MCF 10A (cell line): ENCODE results near the gene PDE4D. TPM values are rescaled to one million over a fixed set of nuclear protein-coding genes. Genes with fewer than 3 reads are reported as not detected.

Source experiments
- BruUV-seq: library from RNA; stranded (reverse); fragments of 400-500 nt; replicated peaks from 2 replicates; lab custom pipeline; 2021; lab: Mats Ljungman, UMichigan
- CTCF ChIA-PET: fragments of 300-600 bp; sonication (Branson Sonifier 250); formaldehyde crosslinking; extraction: SDS; loops from one replicate; lab custom pipeline; 2021; ENCODE audit warnings: antibody characterized with exemption, inconsistent platforms; lab: Yijun Ruan, JAX
- POLR2A ChIA-PET: fragments of 300-600, 350-650 bp; sonication (Branson Sonifier 250); formaldehyde crosslinking; extraction: SDS; loops from one replicate; lab custom pipeline; 2020; ENCODE audit warnings: antibody characterized with exemption, inconsistent platforms; lab: Yijun Ruan, JAX
- DNase-seq: peaks from one replicate; pipeline ENCODE4 v3.0.0-alpha.2; 2018; ENCODE audit not compliant: unreplicated experiment
- H3K27ac Mint-ChIP-seq: one replicate; pipeline ENCODE4 v1.8.0; 2022; ENCODE audit warnings: mild to moderate bottlenecking, low read depth, mixed read lengths; ENCODE audit not compliant: unreplicated experiment
- H3K27me3 Mint-ChIP-seq: one replicate; pipeline ENCODE4 v1.8.0; 2022; ENCODE audit warnings: mixed read lengths; ENCODE audit not compliant: insufficient read depth, unreplicated experiment
- H3K36me3 Mint-ChIP-seq: one replicate; pipeline ENCODE4 v1.8.0; 2022; ENCODE audit warnings: mild to moderate bottlenecking, moderate library complexity, mixed read lengths; ENCODE audit not compliant: insufficient read depth, unreplicated experiment
- H3K4me1 Mint-ChIP-seq: one replicate; pipeline ENCODE4 v1.8.0; 2022; ENCODE audit warnings: mixed read lengths; ENCODE audit not compliant: insufficient read depth, unreplicated experiment
- H3K4me3 Mint-ChIP-seq: one replicate; pipeline ENCODE4 v1.8.0; 2022; ENCODE audit warnings: mild to moderate bottlenecking, moderate library complexity, mixed read lengths; ENCODE audit not compliant: unreplicated experiment
- H3K9me3 Mint-ChIP-seq: one replicate; pipeline ENCODE4 v1.8.0; 2022; ENCODE audit warnings: mixed read lengths; ENCODE audit not compliant: unreplicated experiment
- CTCF ChIP-seq: fragments of 200-600 bp; IDR thresholded peaks from one replicate; pipeline ENCODE4 v1.8.0; 2022; ENCODE audit warnings: antibody characterized with exemption, mild to moderate bottlenecking; ENCODE audit not compliant: unreplicated experiment
- intact Hi-C: fragments of 100-400 bp; cut with micrococcal nuclease; formaldehyde crosslinking; loops from 2 replicates; pipeline ENCODE4 v1.14.1; 2022
- total RNA-seq: library from RNA; stranded (reverse); gene quantifications from 2 replicates; pipeline ENCODE4 v1.2.3, GENCODE V29; 2022

The PDE4D gene
- total RNA-seq, 1 experiment from 2014 or later: 85.0 TPM

- Mint-ChIP-seq H3K4me1 (peaks cover 41% of the 10 kb centered on the region), H3K36me3 (no peaks in the 10 kb centered on the region), H3K4me3 (no peak overlapping the region), H3K27ac (no peak overlapping the region), H3K27me3 (no peaks in the 10 kb centered on the region), H3K9me3 (no peaks in the 10 kb centered on the region)
- no TSS peak for BruUV-seq
- intact Hi-C loops: loop anchor here (1.0 to 5.0 kb wide), 2 partner anchors 27 to 63 kb away; no protein-coding TSS in a partner anchor
- CTCF ChIA-PET: interaction anchor here (0.9 kb wide), 1 partner anchor 76 kb away, joined by 3 read pairs; no protein-coding TSS in a partner anchor
- no peak for TF ChIP-seq CTCF
- POLR2A ChIA-PET: interaction anchor here (0.7 to 2.3 kb wide), 3 partner anchors 28 to 96 kb away, joined by 3 to 9 read pairs (median 8); no protein-coding TSS in a partner anchor
- no peak for DNase-seq
Observed at GRCh38 chr5:59099995-59100345, 793.6 kb downstream of the PDE4D start.

GRCh38 chr5:59099270-59099994, 794.1 kb downstream of the PDE4D start:
- Mint-ChIP-seq H3K9me3 (no peaks in the 10 kb centered on the region), H3K27me3 (no peaks in the 10 kb centered on the region), H3K36me3 (no peaks in the 10 kb centered on the region), H3K4me3 (no peak overlapping the region), H3K27ac (peak overlapping the region; percentile 68), H3K4me1 (peaks cover 36% of the 10 kb centered on the region)
- DNase-seq: peak; percentile 78
- intact Hi-C loops: loop anchor here (1.0 to 5.0 kb wide), 2 partner anchors 28 to 62 kb away; no protein-coding TSS in a partner anchor
- TSS peak; percentile 50 for BruUV-seq
- ChIA-PET CTCF (no interaction called here), POLR2A (interaction anchor here (1.9 to 2.3 kb wide), 2 partner anchors 29 to 63 kb away, joined by 8 to 9 read pairs; no protein-coding TSS in a partner anchor)
- no peak for TF ChIP-seq CTCF

DNA sequence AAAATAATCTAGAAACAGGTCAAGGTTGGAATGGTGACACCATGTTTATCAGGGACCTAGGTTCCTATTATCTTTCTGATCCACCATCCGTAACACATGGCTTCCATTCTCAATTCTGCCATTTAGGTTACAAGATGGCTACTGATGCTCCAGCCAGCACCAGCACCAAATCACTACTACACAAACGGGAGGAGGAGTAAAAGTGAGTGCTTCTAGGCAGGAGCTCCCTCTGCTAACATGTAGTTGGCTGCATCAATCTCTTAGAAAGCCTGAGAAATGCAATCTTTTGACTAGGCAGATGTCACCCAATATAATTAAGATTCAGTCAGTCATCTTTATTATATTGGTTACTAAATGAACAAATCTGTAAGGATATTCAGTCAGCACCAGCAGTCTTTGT, 794.8 kb downstream of the PDE4D start:
- Mint-ChIP-seq H3K4me1 (peaks cover 33% of the 10 kb centered on the region), H3K36me3 (no peaks in the 10 kb centered on the region), H3K9me3 (peaks cover 5% of the 10 kb centered on the region), H3K4me3 (no peak overlapping the region), H3K27ac (peak overlapping the region; percentile 68), H3K27me3 (no peaks in the 10 kb centered on the region)
- BruUV-seq: no TSS peak
- intact Hi-C loops: loop anchor here (1.0 to 5.0 kb wide), 2 partner anchors 29 to 61 kb away; no protein-coding TSS in a partner anchor
- CTCF ChIA-PET: interaction anchor here (0.6 kb wide), 1 partner anchor 1270 kb away, joined by 3 read pairs; no protein-coding TSS in a partner anchor
- POLR2A ChIA-PET: interaction anchor here (1.9 to 2.3 kb wide), 2 partner anchors 29 to 63 kb away, joined by 8 to 9 read pairs; no protein-coding TSS in a partner anchor
- TF ChIP-seq CTCF: no peak
- DNase-seq: no peak

GRCh38 chr5:59097712-59098111, 795.8 kb downstream of the PDE4D start:
- no peak for DNase-seq
- H3K27ac Mint-ChIP-seq: no peak overlapping the region
- intact Hi-C loops: loop anchor here (5.0 kb wide), 1 partner anchor 60 kb away; no protein-coding TSS in a partner anchor
- BruUV-seq: no TSS peak
- no peaks in the 10 kb centered on the region for H3K27me3 Mint-ChIP-seq
- no peak for TF ChIP-seq CTCF
- H3K4me3 Mint-ChIP-seq: no peak overlapping the region
- H3K36me3 Mint-ChIP-seq: no peaks in the 10 kb centered on the region
- peaks cover 9% of the 10 kb centered on the region for H3K9me3 Mint-ChIP-seq
- peaks cover 37% of the 10 kb centered on the region for H3K4me1 Mint-ChIP-seq
- ChIA-PET CTCF (no interaction called here), POLR2A (interaction anchor here (2.3 kb wide), 1 partner anchor 61 kb away, joined by 9 read pairs; no protein-coding TSS in a partner anchor)
